ENCODE data around the gene PLAGL2.

DNA sequence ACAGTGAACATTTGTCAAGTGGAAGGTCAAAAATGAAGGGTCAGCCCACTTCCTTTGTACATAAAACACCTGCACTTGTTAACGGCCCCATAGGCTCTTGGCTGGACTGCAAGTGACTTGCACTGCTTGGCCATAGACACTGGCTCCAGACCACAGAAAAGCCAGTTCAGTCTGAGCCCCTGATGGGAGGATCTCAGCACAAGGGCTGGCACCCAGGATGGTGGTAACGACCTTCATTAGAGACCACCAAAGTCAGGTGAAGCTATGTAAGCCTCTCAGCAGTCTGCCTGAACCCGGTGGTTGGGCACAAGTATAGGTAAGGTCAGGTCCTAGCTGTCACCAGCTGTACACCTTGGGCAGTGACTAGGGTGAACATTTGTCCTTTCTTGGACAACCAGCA, 16.1 kb downstream of the PLAGL2 start:
- TF ChIP-seq, protein P1, sequence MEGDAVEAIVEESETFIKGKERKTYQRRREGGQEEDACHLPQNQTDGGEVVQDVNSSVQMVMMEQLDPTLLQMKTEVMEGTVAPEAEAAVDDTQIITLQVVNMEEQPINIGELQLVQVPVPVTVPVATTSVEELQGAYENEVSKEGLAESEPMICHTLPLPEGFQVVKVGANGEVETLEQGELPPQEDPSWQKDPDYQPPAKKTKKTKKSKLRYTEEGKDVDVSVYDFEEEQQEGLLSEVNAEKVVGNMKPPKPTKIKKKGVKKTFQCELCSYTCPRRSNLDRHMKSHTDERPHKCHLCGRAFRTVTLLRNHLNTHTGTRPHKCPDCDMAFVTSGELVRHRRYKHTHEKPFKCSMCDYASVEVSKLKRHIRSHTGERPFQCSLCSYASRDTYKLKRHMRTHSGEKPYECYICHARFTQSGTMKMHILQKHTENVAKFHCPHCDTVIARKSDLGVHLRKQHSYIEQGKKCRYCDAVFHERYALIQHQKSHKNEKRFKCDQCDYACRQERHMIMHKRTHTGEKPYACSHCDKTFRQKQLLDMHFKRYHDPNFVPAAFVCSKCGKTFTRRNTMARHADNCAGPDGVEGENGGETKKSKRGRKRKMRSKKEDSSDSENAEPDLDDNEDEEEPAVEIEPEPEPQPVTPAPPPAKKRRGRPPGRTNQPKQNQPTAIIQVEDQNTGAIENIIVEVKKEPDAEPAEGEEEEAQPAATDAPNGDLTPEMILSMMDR (conservative IDR thresholded peaks at IDR 0.05; ENCODE audit: low read depth, low read length): no peak
- no peak for TF ChIP-seq RFX5 (IDR thresholded peaks at IDR 0.05; ENCODE audit: low read depth, low read length)
- no peak for TF ChIP-seq CHD1 (IDR thresholded peaks at IDR 0.05; ENCODE audit: low read depth, low read length)
- no peak for TF ChIP-seq MAFK (IDR thresholded peaks at IDR 0.05; ENCODE audit: low read depth, low read length)
- TF ChIP-seq POLR2A (IDR thresholded peaks at IDR 0.05; ENCODE audit: low read depth, low read length): no peak
- TF ChIP-seq SMC3 (IDR thresholded peaks at IDR 0.05; ENCODE audit: low read depth, low read length): no peak
- TF ChIP-seq RAD21 (IDR thresholded peaks at IDR 0.05; ENCODE audit: low read length): no peak

Measured in IMR-90 (cell line).